ENCODE results near the gene TADA2A. TPM values are rescaled to one million over a fixed set of nuclear protein-coding genes. Genes with fewer than 3 reads are reported as not detected.
"Not testable (repeated sequence)": the region's sequence is repeated elsewhere in the genome, so short reads cannot be mapped to it uniquely, and the experiment has no call there.

Gene TADA2A
- total and polyA plus RNA-seq, 4 experiments from 2014 or later = 2.8 to 35.7 (median 20.2) TPM

- no peak overlapping the region for H3K4me3 Mint-ChIP-seq
- POLR2A ChIA-PET (ENCODE audit: partially characterized antibody) = no interaction called here
- no peak for DNase-seq
- Histone ChIP-seq H3K27me3 (ENCODE audit: insufficient read depth, low read length) (no peaks in the 10 kb centered on the region), H3K4me3 (ENCODE audit: low read length in 2 of 2) (no peak overlapping the region), H3K36me3 (ENCODE audit: insufficient read depth, low read length) (no peaks in the 10 kb centered on the region), H3K27ac (ENCODE audit: low read depth, low read length) (no peak overlapping the region), H3K4me1 (ENCODE audit: insufficient read depth, low read length) (no peaks in the 10 kb centered on the region), H3K9me3 (ENCODE audit: control insufficient read depth in 1 of 2, low read length in 2 of 2) (no peaks in the 10 kb centered on the region)
- no peaks in the 10 kb centered on the region for H3K27me3 Mint-ChIP-seq
- H3K9me3 Mint-ChIP-seq = no peaks in the 10 kb centered on the region
- H3K27ac Mint-ChIP-seq = no peak overlapping the region
- CTCF ChIA-PET (ENCODE audit: partially characterized antibody) = no interaction called here
- peaks cover 6 to 18% (median 9%) of the 10 kb centered on the region in 4 donors for H3K4me1 Mint-ChIP-seq
- intact Hi-C loops (cut with micrococcal nuclease) = no loop called here
- H3K36me3 Mint-ChIP-seq = no peaks in the 10 kb centered on the region
These were observed 7.4 kb upstream of the TADA2A start for GRCh38 chr17:37399265-37399803.

DNA sequence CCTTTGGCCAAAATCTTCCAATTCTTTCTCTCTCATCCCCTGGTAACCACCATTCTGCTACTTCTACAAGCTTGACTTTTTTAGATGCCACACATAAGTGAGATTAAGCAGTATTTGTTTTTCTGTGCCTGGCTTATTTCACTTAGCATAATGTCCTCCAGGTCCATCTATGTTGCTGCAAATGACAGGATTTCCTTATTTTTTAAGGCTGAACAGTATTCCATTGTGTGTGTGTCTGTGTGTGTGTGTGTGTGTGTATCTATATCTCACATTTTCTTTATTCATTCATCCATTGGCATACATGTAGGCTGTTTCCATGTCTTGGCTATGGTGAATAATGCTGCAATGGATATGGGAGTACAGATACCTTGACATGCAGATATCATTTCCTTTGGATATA, 6.2 kb upstream of the TADA2A start:
- Mint-ChIP-seq H3K27me3 (no peaks in the 10 kb centered on the region), H3K9me3 (no peaks in the 10 kb centered on the region), H3K27ac (no peak overlapping the region), H3K36me3 (no peaks in the 10 kb centered on the region), H3K4me1 (peaks cover 12 to 27% (median 17%) of the 10 kb centered on the region in 4 donors), H3K4me3 (no peak overlapping the region)
- DNase-seq = no peak
- POLR2A ChIA-PET (ENCODE audit: partially characterized antibody) = no interaction called here
- CTCF ChIA-PET (ENCODE audit: partially characterized antibody) = no interaction called here
- intact Hi-C loops (cut with micrococcal nuclease) = no loop called here
- H3K4me1 ChIP-seq (ENCODE audit: insufficient read depth, low read length) = peaks cover 6% of the 10 kb centered on the region
- H3K4me3 ChIP-seq (ENCODE audit: low read length in 2 of 2) = no peak overlapping the region
- no peaks in the 10 kb centered on the region for H3K27me3 ChIP-seq (ENCODE audit: insufficient read depth, low read length)
- no peaks in the 10 kb centered on the region for H3K9me3 ChIP-seq (ENCODE audit: control insufficient read depth in 1 of 2, low read length in 2 of 2)
- H3K36me3 ChIP-seq (ENCODE audit: insufficient read depth, low read length) = no peaks in the 10 kb centered on the region
- H3K27ac ChIP-seq (ENCODE audit: low read depth, low read length) = no peak overlapping the region

- CTCF ChIA-PET (ENCODE audit: partially characterized antibody) = interaction anchor here (1.2 kb wide), 1 partner anchor 32 kb away, joined by 3 read pairs; no protein-coding TSS in a partner anchor
- Mint-ChIP-seq H3K27ac (peak overlapping the region in 5 of 7 donors; percentile 15 to 94 (median 93)), H3K4me1 (peaks cover 21 to 45% (median 33%) of the 10 kb centered on the region in 4 donors), H3K4me3 (peak overlapping the region; percentile 92 to 99 (median 96)), H3K36me3 (peaks cover under 1 to 11% of the 10 kb centered on the region in 2 donors)
- H3K27me3 ChIP-seq (ENCODE audit: insufficient read depth, low read length); intact Hi-C loops (cut with micrococcal nuclease); H3K27me3 Mint-ChIP-seq; H3K9me3 Mint-ChIP-seq; H3K9me3 ChIP-seq (ENCODE audit: control insufficient read depth in 1 of 2, low read length in 2 of 2); POLR2A ChIA-PET (ENCODE audit: partially characterized antibody); DNase-seq; H3K36me3 ChIP-seq (ENCODE audit: insufficient read depth, low read length); H3K4me3 ChIP-seq (ENCODE audit: low read length in 2 of 2): not testable (repeated sequence)
- peak overlapping the region; percentile 66 for H3K27ac ChIP-seq (ENCODE audit: low read depth, low read length)
- peaks cover 25% of the 10 kb centered on the region for H3K4me1 ChIP-seq (ENCODE audit: insufficient read depth, low read length)
These were observed 1.2 kb upstream of the TADA2A start for GRCh38 chr17:37405522-37405921.

GRCh38 chr17:37405955-37406634, 591 bp upstream of the TADA2A start:
- Mint-ChIP-seq H3K27me3 (no peaks in the 10 kb centered on the region), H3K36me3 (peaks cover 6 to 16% of the 10 kb centered on the region in 2 donors), H3K4me1 (peaks cover 21 to 45% (median 33%) of the 10 kb centered on the region in 4 donors), H3K9me3 (no peaks in the 10 kb centered on the region), H3K27ac (peak overlapping the region; percentile 80 to 94 (median 93)), H3K4me3 (peak overlapping the region; percentile 92 to 99 (median 96))
- H3K27ac ChIP-seq (ENCODE audit: low read depth, low read length) = peak overlapping the region; percentile 66
- no peak for DNase-seq
- H3K4me1 ChIP-seq (ENCODE audit: insufficient read depth, low read length) = peaks cover 25% of the 10 kb centered on the region
- ChIA-PET CTCF (ENCODE audit: partially characterized antibody) (no interaction called here), POLR2A (ENCODE audit: partially characterized antibody) (no interaction called here)
- H3K36me3 ChIP-seq (ENCODE audit: insufficient read depth, low read length) = no peaks in the 10 kb centered on the region
- no peaks in the 10 kb centered on the region for H3K27me3 ChIP-seq (ENCODE audit: insufficient read depth, low read length)
- H3K4me3 ChIP-seq (ENCODE audit: low read length in 2 of 2) = peak overlapping the region; percentile 38 to 78
- no peaks in the 10 kb centered on the region for H3K9me3 ChIP-seq (ENCODE audit: control insufficient read depth in 1 of 2, low read length in 2 of 2)
- intact Hi-C loops (cut with micrococcal nuclease) = no loop called here

DNA sequence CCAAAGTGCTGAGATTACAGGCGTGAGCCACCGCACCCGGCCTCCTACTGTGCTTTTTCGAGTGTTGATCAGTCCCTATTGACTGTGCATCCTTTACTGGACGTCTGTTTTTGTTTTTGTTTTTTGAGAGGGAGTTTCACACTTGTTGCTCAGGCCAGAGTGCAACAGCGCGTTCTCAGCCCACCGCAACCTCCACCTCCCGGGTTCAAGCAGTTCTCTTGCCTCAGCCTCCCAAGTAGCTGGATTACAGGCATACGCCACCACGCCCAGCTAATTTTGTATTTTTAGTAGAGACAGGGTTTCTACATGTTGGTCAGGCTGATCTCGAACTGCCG, 1.4 kb downstream of the TADA2A start:
- H3K36me3 ChIP-seq (ENCODE audit: insufficient read depth, low read length); H3K4me3 ChIP-seq (ENCODE audit: low read length in 2 of 2); H3K27me3 Mint-ChIP-seq; H3K9me3 Mint-ChIP-seq; H3K27me3 ChIP-seq (ENCODE audit: insufficient read depth, low read length); intact Hi-C loops (cut with micrococcal nuclease); DNase-seq; H3K9me3 ChIP-seq (ENCODE audit: control insufficient read depth in 1 of 2, low read length in 2 of 2); CTCF ChIA-PET (ENCODE audit: partially characterized antibody); H3K27ac ChIP-seq (ENCODE audit: low read depth, low read length): not testable (repeated sequence)
- Mint-ChIP-seq H3K36me3 (peaks cover 7 to 27% of the 10 kb centered on the region in 2 donors), H3K4me1 (peaks cover 18 to 40% (median 30%) of the 10 kb centered on the region in 4 donors), H3K27ac (peak overlapping the region; percentile 10 to 97 (median 93)), H3K4me3 (peak overlapping the region; percentile 90 to 98 (median 94))
- H3K4me1 ChIP-seq (ENCODE audit: insufficient read depth, low read length) = peaks cover 25% of the 10 kb centered on the region
- POLR2A ChIA-PET (ENCODE audit: partially characterized antibody) = interaction anchor here (1.5 to 2.1 kb wide), 2 partner anchors 49 to 81 kb away, joined by 6 to 8 read pairs; partner anchors contain the start of gene DUSP14

DNA sequence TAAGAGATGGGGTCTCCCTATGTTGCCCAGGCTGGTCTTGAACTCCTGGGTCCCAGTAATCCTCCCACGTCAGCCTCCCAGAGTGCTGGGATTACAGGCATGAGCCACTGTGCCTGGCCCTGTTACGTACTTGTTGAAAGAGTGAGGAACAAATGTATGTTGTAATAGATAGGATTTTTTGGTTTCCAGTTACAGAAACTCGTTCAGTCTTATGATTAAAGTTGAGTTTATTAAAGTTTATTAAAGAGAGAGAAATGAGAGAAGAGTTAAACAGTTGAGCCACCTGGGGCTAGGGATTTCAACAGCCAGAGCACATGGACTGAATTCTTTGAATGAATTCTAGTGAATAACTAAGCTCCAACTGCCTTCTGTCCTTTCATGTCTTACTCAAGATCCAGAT, 3.7 kb downstream of the TADA2A start:
- Mint-ChIP-seq H3K36me3 (peaks cover 24 to 44% of the 10 kb centered on the region in 2 donors), H3K4me1 (peaks cover 17 to 35% (median 25%) of the 10 kb centered on the region in 4 donors), H3K4me3 (peak overlapping the region in 1 of 8 donors; percentile 39), H3K27ac (peak overlapping the region in 2 of 7 donors; percentile 18 to 61), H3K9me3 (no peaks in the 10 kb centered on the region), H3K27me3 (no peaks in the 10 kb centered on the region)
- Histone ChIP-seq H3K9me3 (ENCODE audit: control insufficient read depth in 1 of 2, low read length in 2 of 2) (no peaks in the 10 kb centered on the region), H3K4me1 (ENCODE audit: insufficient read depth, low read length) (peaks cover 21% of the 10 kb centered on the region), H3K27me3 (ENCODE audit: insufficient read depth, low read length) (no peaks in the 10 kb centered on the region), H3K36me3 (ENCODE audit: insufficient read depth, low read length) (peaks cover 11% of the 10 kb centered on the region), H3K4me3 (ENCODE audit: low read length in 2 of 2) (no peak overlapping the region), H3K27ac (ENCODE audit: low read depth, low read length) (no peak overlapping the region)
- no peak for DNase-seq
- intact Hi-C loops (cut with micrococcal nuclease) = no loop called here
- POLR2A ChIA-PET (ENCODE audit: partially characterized antibody) = interaction anchor here (0.6 kb wide), 1 partner anchor 199 kb away, joined by 3 read pairs; the partner anchor contains the start of gene SYNRG
- CTCF ChIA-PET (ENCODE audit: partially characterized antibody) = no interaction called here

GRCh38 chr17:37413875-37414519, 7.3 kb downstream of the TADA2A start:
- Histone ChIP-seq H3K4me1 (ENCODE audit: insufficient read depth, low read length) (no peaks in the 10 kb centered on the region), H3K27me3 (ENCODE audit: insufficient read depth, low read length) (no peaks in the 10 kb centered on the region), H3K36me3 (ENCODE audit: insufficient read depth, low read length) (peaks cover 11% of the 10 kb centered on the region), H3K4me3 (ENCODE audit: low read length in 2 of 2) (no peak overlapping the region), H3K27ac (ENCODE audit: low read depth, low read length) (no peak overlapping the region), H3K9me3 (ENCODE audit: control insufficient read depth in 1 of 2, low read length in 2 of 2) (no peaks in the 10 kb centered on the region)
- H3K4me3 Mint-ChIP-seq = peak overlapping the region in 1 of 8 donors; percentile 15
- H3K27ac Mint-ChIP-seq = peak overlapping the region in 1 of 7 donors; percentile 39
- intact Hi-C loops (cut with micrococcal nuclease) = no loop called here
- ChIA-PET POLR2A (ENCODE audit: partially characterized antibody) (no interaction called here), CTCF (ENCODE audit: partially characterized antibody) (no interaction called here)
- H3K36me3 Mint-ChIP-seq = peaks cover 24 to 43% of the 10 kb centered on the region in 2 donors
- DNase-seq = no peak
- no peaks in the 10 kb centered on the region for H3K9me3 Mint-ChIP-seq
- H3K27me3 Mint-ChIP-seq = no peaks in the 10 kb centered on the region
- H3K4me1 Mint-ChIP-seq = peaks cover 4 to 14% (median 8%) of the 10 kb centered on the region in 4 donors

Measured in CD4-positive, alpha-beta memory T cell (primary cell).